Fibroblast of mammary gland (primary cell): Measurements from ENCODE around the gene COL4A6.

Source experiments
- DNase-seq: peaks from one replicate; pipeline ENCODE4 v3.0.0-alpha.2; 2010; ENCODE audit warnings: low read depth
- H3K4me3 ChIP-seq: 2 replicates; pipeline ENCODE4 v1.5.1; 2011; ENCODE audit warnings: low read depth, mild to moderate bottlenecking, low read length, moderate library complexity; ENCODE audit not compliant: control insufficient read depth
- CTCF ChIP-seq: conservative IDR thresholded peaks from 2 replicates; pipeline ENCODE4 v1.5.1; 2011; ENCODE audit warnings: low read depth, low read length, inconsistent platforms; ENCODE audit not compliant: control insufficient read depth, insufficient read depth

COL4A6 gene

GRCh38 chrX:108250654-108251579 lies 187.3 kb downstream of the COL4A6 start:
- DNase-seq, result no peak
- no peak overlapping the region for H3K4me3 ChIP-seq
- no peak for TF ChIP-seq CTCF

GRCh38 chrX:108246304-108246954 lies 191.8 kb downstream of the COL4A6 start:
- no peak for TF ChIP-seq CTCF
- no peak for DNase-seq
- no peak overlapping the region for H3K4me3 ChIP-seq

GRCh38 chrX:108245462-108245861 lies 192.8 kb downstream of the COL4A6 start:
- DNase-seq, result no peak
- TF ChIP-seq CTCF, result no peak
- no peak overlapping the region for H3K4me3 ChIP-seq

GRCh38 chrX:108235986-108236385 lies 202.2 kb downstream of the COL4A6 start:
- no peak for TF ChIP-seq CTCF
- no peak for DNase-seq
- H3K4me3 ChIP-seq, result no peak overlapping the region

- DNase-seq, result no peak
- TF ChIP-seq CTCF, result no peak
- H3K4me3 ChIP-seq, result no peak overlapping the region
These were observed 207.6 kb downstream of the COL4A6 start for GRCh38 chrX:108230574-108230973.

- H3K4me3 ChIP-seq, result no peak overlapping the region
- DNase-seq, result peak; percentile 41
- peak; percentile 62 for TF ChIP-seq CTCF
These were observed 213.2 kb downstream of the COL4A6 start for GRCh38 chrX:108224727-108225621.
